SK-N-MC (cell line): Measurements from ENCODE around the gene KRT9.

ENCODE experiments used
- EZH2 ChIP-seq: fragments of 200-600 bp; sonication (generic); IDR thresholded peaks from one replicate; pipeline ENCODE4 v1.6.1; 2017; ENCODE audit warnings: antibody characterized with exemption
- POLR2AphosphoS5 ChIP-seq: IDR thresholded peaks from 2 replicates; pipeline ENCODE4 v1.6.1; 2012; ENCODE audit warnings: mild to moderate bottlenecking, low read depth, low read length, borderline replicate concordance

GRCh38 chr17:41533613-41534012 is 38.2 kb downstream of the KRT9 start:
- no peak for TF ChIP-seq POLR2AphosphoS5
- TF ChIP-seq EZH2, result no peak
